ENCODE measurements around the gene RNF17. TPM values are rescaled to one million over a fixed set of nuclear protein-coding genes. Genes with fewer than 3 reads are reported as not detected.

Gene RNF17
- total and polyA plus RNA-seq, 2 of the 8 experiments (the other 6 are each of a cell fraction or from before 2014, with no cell fraction given), result not detected

- POLR2A ChIA-PET (ENCODE audit: partially characterized antibody), result no interaction called here
- no peak overlapping the region for H3K4me2 ChIP-seq (ENCODE audit: insufficient read depth in 1 of 2, low read depth in 2 of 2, low read length in 2 of 2)
Observed at GRCh38 chr13:24858953-24859352, 95.0 kb downstream of the RNF17 start.

More at GRCh38 chr13:24858953-24859352, 95.0 kb downstream of the RNF17 start:
- H2AK5ac ChIP-seq (ENCODE audit: low read depth, low read length), result no peak overlapping the region
- CTCF ChIA-PET (ENCODE audit: partially characterized antibody), result interaction anchor here (1.6 kb wide), 1 partner anchor 136 kb away, joined by 5 read pairs; no protein-coding TSS in a partner anchor
- no peak for TF ChIP-seq EZH2 (IDR thresholded peaks at IDR 0.05; ENCODE audit: low read depth, low read length, severe bottlenecking)
- no peak for TF ChIP-seq HDAC6 (IDR thresholded peaks at IDR 0.05; ENCODE audit: low read depth, low read length)
- TF ChIP-seq TBP (IDR thresholded peaks at IDR 0.05; ENCODE audit: low read depth, low read length), result no peak
- H3K79me1 ChIP-seq (ENCODE audit: low read depth, low read length), result no peaks in the 10 kb centered on the region
- no peak overlapping the region for H2BK5ac ChIP-seq (ENCODE audit: low read depth, low read length)
- WGBS, 2 experiments (ENCODE audit: extremely low coverage in 1 of 2, insufficient coverage in 1 of 2, insufficient read length in 1 of 2, insufficient replicate concordance in 2 of 2, low coverage in 1 of 2, low lambda C conversion rate in 2 of 2, missing lambda C conversion rate in 1 of 2), result 86% methylated on average over 5 of the region's 5 CpGs; no CpG with 5 or more reads in 1 of the 2 experiments
- no peaks in the 10 kb centered on the region for H4K20me1 ChIP-seq (replicated peaks in 1 of 2; ENCODE audit: control insufficient read depth in 1 of 2, insufficient read depth in 2 of 2, low read length in 2 of 2)
- no peaks in the 10 kb centered on the region for H3K27me3 ChIP-seq (replicated peaks in 1 of 4; ENCODE audit: control insufficient read depth in 3 of 4, extremely low read depth in 1 of 4, insufficient read depth in 3 of 4, low read length in 3 of 4)
- H4K5ac ChIP-seq (ENCODE audit: insufficient read length, low read depth, low read length), result no peak overlapping the region
- no peak overlapping the region for H3K4me3 ChIP-seq (ENCODE audit: extremely low read depth in 1 of 4, insufficient read depth in 2 of 4, low read depth in 3 of 4, low read length in 4 of 4)
- FAIRE-seq (no peak), DNase-seq (ENCODE audit: low read depth in 1 of 2, low spot score in 2 of 2) (no peak)
- H3K18ac ChIP-seq (ENCODE audit: extremely low read depth, low read length), result no peak overlapping the region
- no peak overlapping the region for H2BK120ac ChIP-seq (replicated peaks; ENCODE audit: low read depth, low read length)
- no peak overlapping the region for H2BK15ac ChIP-seq (ENCODE audit: low read length)
- no peak overlapping the region for H3K23ac ChIP-seq (ENCODE audit: insufficient read length)
- H3K36me3 ChIP-seq (ENCODE audit: control insufficient read depth in 2 of 4, insufficient read depth in 4 of 4, low read length in 3 of 4), result no peaks in the 10 kb centered on the region
- H3K4ac ChIP-seq (replicated peaks; ENCODE audit: insufficient read length, low read depth, low read length), result no peak overlapping the region
- no peak overlapping the region for H2BK12ac ChIP-seq (ENCODE audit: low read depth, low read length)
- H3K4me1 ChIP-seq (replicated peaks in 1 of 4; ENCODE audit: control insufficient read depth in 3 of 4, insufficient read depth in 4 of 4, low read length in 3 of 4), result no peaks in the 10 kb centered on the region; a peak in 2 of 7 replicates
- H3K56ac ChIP-seq (replicated peaks; ENCODE audit: insufficient read length, low read depth, low read length), result no peak overlapping the region
- no peak overlapping the region for H4K91ac ChIP-seq (replicated peaks; ENCODE audit: insufficient read length, low read length)
- H3K27ac ChIP-seq (ENCODE audit: low read depth, low read length), result no peak overlapping the region
- H4K8ac ChIP-seq (ENCODE audit: extremely low read depth, insufficient read depth, low read length), result no peak overlapping the region
- no peak overlapping the region for H3K14ac ChIP-seq (ENCODE audit: insufficient read length)
- H3K9ac ChIP-seq (replicated peaks in 1 of 4; ENCODE audit: extremely low read depth in 1 of 4, low read depth in 3 of 4, low read length in 3 of 4), result no peak overlapping the region
- no peak overlapping the region for H2BK20ac ChIP-seq (ENCODE audit: low read length)
- H3K23me2 ChIP-seq (ENCODE audit: low read depth, low read length), result no peaks in the 10 kb centered on the region
- H3K9me3 ChIP-seq (ENCODE audit: insufficient read depth in 2 of 2, low read depth in 1 of 2, low read length in 1 of 2), result no peaks in the 10 kb centered on the region
- H3K79me2 ChIP-seq (ENCODE audit: control insufficient read depth in 1 of 2, insufficient read depth in 2 of 2, low read length in 2 of 2), result no peaks in the 10 kb centered on the region
- H2AFZ ChIP-seq (ENCODE audit: low read length), result no peak overlapping the region
